K562 (cell line): ENCODE measurements around the gene JPH4. TPM values are rescaled to one million over a fixed set of nuclear protein-coding genes. Genes with fewer than 3 reads are reported as not detected.

Experiments used
- ATAC-seq: fragments of 200-7000 bp; cut with Tn5 transposase; 3 replicates; pipeline ENCODE4 v1.9.1; 2020; ENCODE audit warnings: moderate library complexity
- BruUV-seq: library from RNA; stranded (reverse); fragments of 400-500 nt; replicated peaks from 2 replicates; lab custom pipeline; 2021; lab: Mats Ljungman, UMichigan
- CTCF ChIA-PET: fragments of 300-600 bp; formaldehyde crosslinking; extraction: SDS; loops from one replicate; lab custom pipeline; 2021; ENCODE audit warnings: low intra/inter-chr PET ratio; lab: Yijun Ruan, JAX
- POLR2A ChIA-PET: fragments of 300-600, 350-650 bp; sonication (Branson Sonifier 250); formaldehyde crosslinking; extraction: SDS; loops from one replicate; lab custom pipeline; 2021; ENCODE audit warnings: antibody characterized with exemption, inconsistent platforms; lab: Yijun Ruan, JAX
- DNase-seq, 4 experiments: peaks; one replicate each; pipeline versions ENCODE4 v3.0.0 to v3.0.0-alpha.2; 2011 to 2018; ENCODE audit warnings: low spot score in 3 of 4, mixed read lengths in 3 of 4; ENCODE audit errors: extremely low read depth in 1 of 4
- FAIRE-seq: peaks from 2 replicates; lab custom pipeline; 2011; peaks lifted over from hg19 to GRCh38; lab: Jason Lieb, UNC
- H2AFZ ChIP-seq: 2 replicates; pipeline ENCODE4 v1.6.0; 2011; ENCODE audit warnings: low read depth, low read length, control low read depth, inconsistent platforms
- H3K27ac ChIP-seq: fragments of 200-600 bp; 3 replicates; pipeline ENCODE4 v1.8.0; 2011; ENCODE audit warnings: low read depth, mild to moderate bottlenecking, control low read depth, inconsistent platforms, low read length, moderate library complexity, mixed read lengths; ENCODE audit errors: extremely low read depth
- H3K27me3 ChIP-seq, 2 experiments: fragments of 300-600 bp in 1 of 2; 2 replicates in 1 of 2; 3 replicates in 1 of 2; pipeline versions ENCODE4 v1.6.0 to v1.8.0; 2011; ENCODE audit warnings: inconsistent platforms in 2 of 2, low read length in 2 of 2, mild to moderate bottlenecking in 1 of 2, mixed read lengths in 1 of 2, moderate library complexity in 1 of 2; ENCODE audit not compliant: control insufficient read depth in 2 of 2, insufficient read depth in 2 of 2
- H3K36me3 ChIP-seq: fragments of 300-600 bp; 3 replicates; pipeline ENCODE4 v1.8.0; 2011; ENCODE audit warnings: mild to moderate bottlenecking, low read length, inconsistent platforms; ENCODE audit not compliant: control insufficient read depth, insufficient read depth
- H3K4me1 ChIP-seq, 2 experiments: fragments of 200-600 bp in 1 of 2; replicated peaks in 1 of 2; 2 replicates in 1 of 2; 3 replicates in 1 of 2; pipeline versions ENCODE4 v1.5.1 to v1.8.0; 2011; ENCODE audit warnings: inconsistent platforms in 2 of 2, low read length in 2 of 2, mild to moderate bottlenecking in 1 of 2, mixed read lengths in 1 of 2, moderate library complexity in 1 of 2; ENCODE audit not compliant: control insufficient read depth in 2 of 2, insufficient read depth in 2 of 2
- H3K4me2 ChIP-seq: 2 replicates; pipeline ENCODE4 v1.6.1; 2011; ENCODE audit warnings: low read length, control low read depth, inconsistent platforms, mixed read lengths; ENCODE audit not compliant: insufficient read depth
- H3K4me3 ChIP-seq: fragments of 200-600 bp; sonication (generic), shearing (Covaris generic); 2 replicates; pipeline ENCODE4 v1.5.1; 2016; ENCODE audit warnings: control low read depth, inconsistent platforms
- H3K79me2 ChIP-seq: fragments of 200-600 bp; 3 replicates; pipeline ENCODE4 v1.8.0; 2011; ENCODE audit warnings: low read length, inconsistent platforms; ENCODE audit not compliant: control insufficient read depth, insufficient read depth
- H3K9ac ChIP-seq, 2 experiments: 2 replicates each; pipeline versions ENCODE4 v1.6.0 to v1.6.1; 2011; ENCODE audit warnings: low read depth in 2 of 2, low read length in 2 of 2, control low read depth in 1 of 2, inconsistent platforms in 1 of 2, mild to moderate bottlenecking in 1 of 2, mixed read lengths in 1 of 2; ENCODE audit not compliant: insufficient read depth in 1 of 2
- H3K9me1 ChIP-seq: one replicate; pipeline ENCODE4 v1.6.0; 2011; ENCODE audit warnings: inconsistent platforms, mild to moderate bottlenecking, low read length, moderate library complexity; ENCODE audit not compliant: control insufficient read depth, insufficient read depth
- H3K9me3 ChIP-seq: replicated peaks from 2 replicates; pipeline ENCODE4 v1.5.1; 2011; ENCODE audit warnings: low read depth, low read length, inconsistent platforms; ENCODE audit not compliant: control insufficient read depth, insufficient read depth
- H4K20me1 ChIP-seq: replicated peaks from 2 replicates; pipeline ENCODE4 v1.6.1; 2011; ENCODE audit warnings: low read length, inconsistent platforms, mixed read lengths; ENCODE audit not compliant: control insufficient read depth, insufficient read depth
- ZNF518B ChIP-seq: fragments of 250-450 bp; sonication (Bioruptor Pico); IDR thresholded peaks from 2 replicates; pipeline ENCODE4 v1.5.0; 2021; ENCODE audit warnings: mild to moderate bottlenecking, moderate library complexity
- WGBS: fragments of 100-300 bp; shearing (Covaris generic); methylation state at CpG from one replicate; pipeline ENCODE4 v1.1.6; 2016; ENCODE audit warnings: low coverage, mixed read lengths; ENCODE audit not compliant: insufficient coverage; ENCODE audit errors: missing lambda C conversion rate; 5-methylcytosine and 5-hydroxymethylcytosine counted together
- in situ Hi-C: fragments of 300-500 bp; cut with MboI; formaldehyde crosslinking; loops from 4 replicates; pipeline ENCODE4 v1.15.0; 2018; ENCODE audit warnings: inconsistent platforms, mixed read lengths
- intact Hi-C: fragments of 100-400 bp; cut with micrococcal nuclease; formaldehyde crosslinking; loops from 2 replicates; pipeline ENCODE4 v1.14.2; 2022
- polyA plus RNA-seq, 8 experiments: library from polyadenylated mRNA; depleted of rRNA in 4 of 8; stranded (reverse) in 5 of 8; unstranded in 3 of 8; fragments of >200 nt; fragmentation: Nextera tagmentation in 2 of 8; fragmentation: Illumina TruSeq in 1 of 8; extraction: Ambion mirVana in 2 of 8; extraction: Trizol in 1 of 8; gene quantifications; 2 replicates each; pipeline versions ENCODE4 v1.2.1 to v1.2.3, GENCODE V29; 2011 to 2014; ENCODE audit warnings: inconsistent platforms in 1 of 8, missing spikeins in 1 of 8
- total RNA-seq, 7 experiments: library from RNA; depleted of rRNA in 6 of 7; stranded (reverse); fragments of >200 nt in 6 of 7; fragmentation: Illumina TruSeq in 2 of 7; extraction: Trizol in 2 of 7; gene quantifications; 2 replicates each; pipeline versions ENCODE4 v1.2.1 to v1.2.3, GENCODE V29; 2011 to 2021; ENCODE audit warnings: low replicate concordance in 1 of 7

Gene JPH4
- total and polyA plus RNA-seq, 9 of the 15 experiments (the other 6 are each of a cell fraction or from before 2014, with no cell fraction given) = 0.04 to 0.13 (median 0.06) TPM; not detected in 5

DNA sequence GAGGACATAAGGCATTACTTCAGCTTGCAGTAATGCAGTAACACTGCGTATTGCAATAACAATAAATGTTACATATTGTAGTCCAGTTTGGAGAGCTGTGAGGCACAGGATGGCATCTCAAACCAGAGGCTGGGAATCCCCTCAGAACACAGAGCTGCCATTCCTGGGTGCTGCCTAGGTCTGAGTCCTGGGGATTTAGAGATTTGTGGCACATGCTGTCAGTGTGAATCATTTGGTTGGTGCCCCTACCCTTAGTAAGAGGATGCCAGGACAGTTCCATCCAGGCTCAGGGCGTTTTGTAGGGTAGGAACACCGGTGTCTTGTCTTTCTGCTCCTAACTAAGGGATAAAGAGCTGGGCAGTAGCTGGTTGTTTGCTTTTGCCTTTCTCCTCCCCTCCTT lies 49.6 kb downstream of the JPH4 start:
- FAIRE-seq (no peak), DNase-seq (no peak)

More for the DNA sequence above, 49.6 kb downstream of the JPH4 start:
- ATAC-seq = no peak
- 0% methylated on average over 3 of the region's 3 CpGs for WGBS
- H3K79me2 ChIP-seq = no peaks in the 10 kb centered on the region
- peaks cover 0 to 6% of the 10 kb centered on the region in 2 experiments; a peak in 2 of 5 replicates for H3K4me1 ChIP-seq
- no peaks in the 10 kb centered on the region; the same call in 1 of the 2 replicates for H4K20me1 ChIP-seq
- intact Hi-C loops (no loop called here), in situ Hi-C loops (no loop called here)
- no peaks in the 10 kb centered on the region for H3K9me3 ChIP-seq
- TF ChIP-seq ZNF518B (CRISPR knock-in tag) = no peak
- ChIA-PET CTCF (no interaction called here), POLR2A (no interaction called here)
- H3K4me2 ChIP-seq = no peak overlapping the region
- H3K9ac ChIP-seq = peak overlapping the region in 1 of 2 experiments; percentile 17; a peak in 1 of 4 replicates
- no peaks in the 10 kb centered on the region for H3K36me3 ChIP-seq
- BruUV-seq = no TSS peak
- H2AFZ ChIP-seq = no peak overlapping the region
- H3K9me1 ChIP-seq = no peaks in the 10 kb centered on the region
- H3K4me3 ChIP-seq = no peak overlapping the region
- no peak overlapping the region for H3K27ac ChIP-seq
- peaks cover 0 to 49% of the 10 kb centered on the region in 2 experiments; a peak in 3 of 5 replicates for H3K27me3 ChIP-seq
